HepG2 (cell line): ENCODE results near the gene RAB14. TPM values are rescaled to one million over a fixed set of nuclear protein-coding genes. Genes with fewer than 3 reads are reported as not detected.
A peak's percentile ranks its signal among the peaks of the same experiment; 100 is the strongest.

Experiments
- ATAC-seq: fragments of 200-7000 bp; cut with Tn5 transposase; 3 replicates; pipeline ENCODE4 v1.9.1; 2020; ENCODE audit warnings: mild to moderate bottlenecking, moderate library complexity
- BruUV-seq: library from RNA; stranded (reverse); fragments of 400-500 nt; replicated peaks from 2 replicates; lab custom pipeline; 2021; lab: Mats Ljungman, UMichigan
- CTCF ChIA-PET: fragments of 300-600 bp; formaldehyde crosslinking; extraction: SDS; loops from one replicate; lab custom pipeline; 2021; ENCODE audit warnings: low total read pairs, inconsistent platforms, low intra/inter-chr PET ratio; lab: Yijun Ruan, JAX
- POLR2A ChIA-PET: fragments of 350-600 bp; sonication (Branson Sonifier 250); formaldehyde crosslinking; loops from one replicate; lab custom pipeline; 2020; ENCODE audit warnings: antibody characterized with exemption, inconsistent platforms; lab: Yijun Ruan, JAX
- DNase-seq: peaks from one replicate; pipeline ENCODE4 v3.0.0-alpha.2; 2015; ENCODE audit warnings: low spot score
- FAIRE-seq: peaks from 3 replicates; lab custom pipeline; 2011; peaks lifted over from hg19 to GRCh38; lab: Jason Lieb, UNC
- H2AFZ ChIP-seq: one replicate; pipeline ENCODE4 v1.6.1; 2011; ENCODE audit warnings: low read length, inconsistent platforms
- H3K27ac ChIP-seq: fragments of 300-600 bp; 3 replicates; pipeline ENCODE4 v1.8.0; 2011; ENCODE audit warnings: mixed run types, mild to moderate bottlenecking, mixed read lengths, low read length, inconsistent platforms; ENCODE audit not compliant: insufficient read depth; ENCODE audit errors: extremely low read length
- H3K27me3 ChIP-seq, 2 experiments: fragments of 200-600 bp in 1 of 2; 2 replicates in 1 of 2; 3 replicates in 1 of 2; pipeline versions ENCODE4 v1.6.0 to v1.8.0; 2011; ENCODE audit warnings: low read length in 2 of 2, mild to moderate bottlenecking in 2 of 2, moderate library complexity in 2 of 2, inconsistent platforms in 1 of 2; ENCODE audit not compliant: insufficient read depth in 2 of 2, control insufficient read depth in 1 of 2
- H3K36me3 ChIP-seq, 2 experiments: fragments of 200-600 bp in 1 of 2; replicated peaks in 1 of 2; 2 replicates in 1 of 2; 3 replicates in 1 of 2; pipeline versions ENCODE4 v1.5.1 to v1.8.0; 2011; ENCODE audit warnings: low read length in 2 of 2, inconsistent platforms in 1 of 2; ENCODE audit not compliant: insufficient read depth in 2 of 2, control insufficient read depth in 1 of 2
- H3K4me1 ChIP-seq: 2 replicates; pipeline ENCODE4 v1.5.1; 2012; ENCODE audit warnings: low read length, inconsistent platforms; ENCODE audit not compliant: insufficient read depth
- H3K4me2 ChIP-seq: 2 replicates; pipeline ENCODE4 v1.6.0; 2011; ENCODE audit warnings: low read depth, low read length, inconsistent platforms
- H3K4me3 ChIP-seq, 3 experiments: fragments of 200-600 bp in 1 of 3; sonication (generic), shearing (Covaris generic) in 1 of 3; replicated peaks in 1 of 3; 2 replicates each; pipeline ENCODE4 v1.5.1; 2011 to 2016; ENCODE audit warnings: low read length in 3 of 3, inconsistent platforms in 2 of 3, low read depth in 2 of 3, mild to moderate bottlenecking in 2 of 3, control low read depth in 1 of 3, mixed read lengths in 1 of 3; ENCODE audit not compliant: insufficient read depth in 1 of 3
- H3K79me2 ChIP-seq: one replicate; pipeline ENCODE4 v1.6.1; 2011; ENCODE audit warnings: low read length, inconsistent platforms; ENCODE audit not compliant: insufficient read depth
- H3K9ac ChIP-seq: 2 replicates; pipeline ENCODE4 v1.6.0; 2011; ENCODE audit warnings: mild to moderate bottlenecking, low read depth, low read length, inconsistent platforms; ENCODE audit not compliant: insufficient read depth
- H3K9me3 ChIP-seq: 2 replicates; pipeline ENCODE4 v1.5.1; 2012; ENCODE audit warnings: mild to moderate bottlenecking, low read length
- H4K20me1 ChIP-seq: 2 replicates; pipeline ENCODE4 v1.6.0; 2011; ENCODE audit warnings: inconsistent platforms, mild to moderate bottlenecking, low read length, moderate library complexity; ENCODE audit not compliant: insufficient read depth
- ATF1 ChIP-seq: IDR thresholded peaks from 2 replicates; pipeline ENCODE4 v1.6.1; 2016; ENCODE audit warnings: mild to moderate bottlenecking, control low read depth
- ERF ChIP-seq: IDR thresholded peaks from 2 replicates; pipeline ENCODE4 v1.6.1; 2018; ENCODE audit warnings: missing biosample characterization, missing genetic modification reagents
- GZF1 ChIP-seq: sonication (generic); formaldehyde crosslinking; IDR thresholded peaks from 2 replicates; pipeline ENCODE4 v1.5.1; 2020; ENCODE audit warnings: mild to moderate bottlenecking, missing genetic modification reagents
- SALL2 ChIP-seq: sonication (generic); formaldehyde crosslinking; IDR thresholded peaks from 2 replicates; pipeline ENCODE4 v1.8.1; 2023; ENCODE audit warnings: mild to moderate bottlenecking, missing genetic modification reagents, inconsistent platforms
- STAG1 ChIP-seq: sonication (generic); formaldehyde crosslinking; IDR thresholded peaks from 2 replicates; pipeline ENCODE4 v1.4.0; 2020; ENCODE audit warnings: missing genetic modification reagents
- ZBTB33 ChIP-seq: sonication (generic); formaldehyde crosslinking; IDR thresholded peaks from 2 replicates; pipeline ENCODE4 v1.4.0; 2020; ENCODE audit warnings: missing genetic modification reagents
- ZNF232 ChIP-seq: sonication (generic); formaldehyde crosslinking; IDR thresholded peaks from 2 replicates; pipeline ENCODE4 v1.4.0; 2020; ENCODE audit warnings: missing genetic modification reagents, borderline replicate concordance
- ZNF660 ChIP-seq: sonication (generic); formaldehyde crosslinking; IDR thresholded peaks from 2 replicates; pipeline ENCODE4 v1.5.1; 2020; ENCODE audit warnings: mild to moderate bottlenecking, low read depth, missing genetic modification reagents, borderline replicate concordance
- ZNF83 ChIP-seq: sonication (generic); formaldehyde crosslinking; IDR thresholded peaks from 2 replicates; pipeline ENCODE4 v1.4.0; 2020; ENCODE audit warnings: missing genetic modification reagents, mild to moderate bottlenecking, borderline replicate concordance
- WGBS: methylation state at CpG from one replicate; pipeline ENCODE4 v1.1.6; 2017; ENCODE audit warnings: low lambda C conversion rate; 5-methylcytosine and 5-hydroxymethylcytosine counted together
- in situ Hi-C: cut with HindIII; loops from 2 replicates; pipeline ENCODE4 v1.10.0; 2017; ENCODE audit warnings: low pct_unique_long_range_greater_than_20kb; ENCODE audit not compliant: extremely low pct_ligation_motif_present
- intact Hi-C: fragments of 100-400 bp; cut with micrococcal nuclease; formaldehyde crosslinking; loops from one replicate; pipeline ENCODE4 v1.10.0; 2022; ENCODE audit not compliant: unreplicated experiment
- polyA plus RNA-seq, 8 experiments: library from polyadenylated mRNA; depleted of rRNA in 3 of 8; stranded (reverse) in 7 of 8; unstranded in 1 of 8; fragments of >200 nt; fragmentation: Illumina TruSeq in 4 of 8; extraction: Trizol in 4 of 8; gene quantifications; 2 replicates each; pipeline versions ENCODE4 v1.2.1 to v1.2.3, GENCODE V29; 2011 to 2016; ENCODE audit warnings: low read depth in 4 of 8, missing spikeins in 1 of 8, mixed read lengths in 1 of 8; ENCODE audit not compliant: insufficient read depth in 1 of 8
- total RNA-seq, 5 experiments: library from RNA; depleted of rRNA; stranded (reverse); fragments of >200 nt; fragmentation: Illumina TruSeq; extraction: Trizol; gene quantifications; 2 replicates each; pipeline ENCODE4 v1.2.3, GENCODE V29; 2016; ENCODE audit warnings: low read depth in 1 of 5
- TF ChIP-seq, protein P1 (sequence below): sonication (generic); formaldehyde crosslinking; IDR thresholded peaks from 2 replicates; pipeline ENCODE4 v1.5.0; 2020; ENCODE audit warnings: mild to moderate bottlenecking, missing genetic modification reagents, moderate library complexity
- TF ChIP-seq, protein P2 (sequence below), 2 experiments: sonication (generic) in 1 of 2; formaldehyde crosslinking in 1 of 2; IDR thresholded peaks; 2 replicates each; pipeline versions ENCODE4 v1.5.1 to v1.6.1; 2011 to 2020; ENCODE audit warnings: borderline replicate concordance in 1 of 2, low read depth in 1 of 2, low read length in 1 of 2, mild to moderate bottlenecking in 1 of 2, missing genetic modification reagents in 1 of 2, moderate library complexity in 1 of 2
- TF ChIP-seq, protein P3 (sequence below): sonication (generic); formaldehyde crosslinking; IDR thresholded peaks from 2 replicates; pipeline ENCODE4 v1.5.1; 2020; ENCODE audit warnings: missing genetic modification reagents, mild to moderate bottlenecking, borderline replicate concordance

RAB14 gene
- total and polyA plus RNA-seq, 2 of the 13 experiments (the other 11 are each of a cell fraction or from before 2014, with no cell fraction given), result 17.4 to 19.3 TPM

DNA sequence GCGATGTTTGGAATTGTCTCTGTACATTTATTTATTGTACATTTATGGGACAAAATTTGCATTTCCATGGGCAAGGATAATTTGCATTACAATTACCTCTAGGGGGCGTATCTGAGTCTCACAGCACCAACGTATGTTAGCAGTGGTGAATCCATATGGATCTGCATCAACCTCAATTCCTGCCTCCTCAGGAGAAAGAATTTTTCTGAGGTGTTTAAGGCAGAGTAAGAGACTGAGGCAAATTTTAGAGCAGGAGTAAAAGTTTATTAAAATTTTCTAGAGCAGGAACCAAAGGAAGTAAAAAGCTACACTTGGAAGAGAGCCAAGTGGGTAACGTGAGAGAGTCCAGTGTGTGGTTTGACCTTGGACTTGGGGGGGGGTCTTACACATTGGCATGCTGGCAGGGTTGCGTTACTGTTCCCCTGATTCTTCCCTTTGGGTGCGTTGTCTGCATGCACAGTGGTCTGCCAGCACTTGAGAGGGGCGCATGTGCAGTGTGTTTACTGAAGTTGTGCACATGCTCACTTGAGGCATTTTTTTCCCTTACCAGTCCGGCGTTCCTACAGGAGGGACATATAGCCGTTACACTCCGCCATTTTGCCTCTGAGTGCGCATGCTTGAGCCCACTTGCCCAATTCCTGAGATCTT is 21.0 kb upstream of the RAB14 start (continued):
- TF ChIP-seq, protein P1, sequence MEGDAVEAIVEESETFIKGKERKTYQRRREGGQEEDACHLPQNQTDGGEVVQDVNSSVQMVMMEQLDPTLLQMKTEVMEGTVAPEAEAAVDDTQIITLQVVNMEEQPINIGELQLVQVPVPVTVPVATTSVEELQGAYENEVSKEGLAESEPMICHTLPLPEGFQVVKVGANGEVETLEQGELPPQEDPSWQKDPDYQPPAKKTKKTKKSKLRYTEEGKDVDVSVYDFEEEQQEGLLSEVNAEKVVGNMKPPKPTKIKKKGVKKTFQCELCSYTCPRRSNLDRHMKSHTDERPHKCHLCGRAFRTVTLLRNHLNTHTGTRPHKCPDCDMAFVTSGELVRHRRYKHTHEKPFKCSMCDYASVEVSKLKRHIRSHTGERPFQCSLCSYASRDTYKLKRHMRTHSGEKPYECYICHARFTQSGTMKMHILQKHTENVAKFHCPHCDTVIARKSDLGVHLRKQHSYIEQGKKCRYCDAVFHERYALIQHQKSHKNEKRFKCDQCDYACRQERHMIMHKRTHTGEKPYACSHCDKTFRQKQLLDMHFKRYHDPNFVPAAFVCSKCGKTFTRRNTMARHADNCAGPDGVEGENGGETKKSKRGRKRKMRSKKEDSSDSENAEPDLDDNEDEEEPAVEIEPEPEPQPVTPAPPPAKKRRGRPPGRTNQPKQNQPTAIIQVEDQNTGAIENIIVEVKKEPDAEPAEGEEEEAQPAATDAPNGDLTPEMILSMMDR (CRISPR knock-in tag), result peak; percentile 66
- TF ChIP-seq ZNF660 (CRISPR knock-in tag) (no peak), SALL2 (CRISPR knock-in tag) (no peak), STAG1 (CRISPR knock-in tag) (peak; percentile 51), GZF1 (no peak)

DNA sequence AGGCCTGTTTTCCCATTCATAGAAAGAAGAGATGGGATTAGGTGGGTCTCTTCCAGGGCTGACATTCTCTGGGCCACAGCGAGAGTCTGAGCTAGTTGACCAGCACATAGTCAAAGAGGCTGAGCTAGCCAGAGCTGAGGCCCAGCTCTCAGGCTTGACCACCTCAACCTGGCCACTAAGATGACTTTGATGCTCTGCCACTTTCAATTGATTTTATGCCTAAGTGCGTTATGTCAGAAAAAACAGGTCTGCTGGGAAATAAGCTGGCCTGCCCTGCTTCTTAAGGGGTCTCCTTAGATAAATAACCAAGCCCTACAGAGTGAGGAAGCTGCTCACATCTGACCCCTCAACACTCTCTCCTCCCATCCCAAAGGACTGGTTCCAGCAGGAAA is 20.0 kb upstream of the RAB14 start:
- Histone ChIP-seq H3K79me2 (no peaks in the 10 kb centered on the region), H3K9me3 (no peaks in the 10 kb centered on the region), H3K9ac (no peak overlapping the region), H3K27ac (no peak overlapping the region), H3K4me3 (no peak overlapping the region), H3K36me3 (no peaks in the 10 kb centered on the region), H2AFZ (no peak overlapping the region), H3K4me2 (no peak overlapping the region), H4K20me1 (no peaks in the 10 kb centered on the region), H3K4me1 (peaks cover 11% of the 10 kb centered on the region), H3K27me3 (no peaks in the 10 kb centered on the region; a peak in 1 of 5 replicates)
- TF ChIP-seq, protein P2, sequence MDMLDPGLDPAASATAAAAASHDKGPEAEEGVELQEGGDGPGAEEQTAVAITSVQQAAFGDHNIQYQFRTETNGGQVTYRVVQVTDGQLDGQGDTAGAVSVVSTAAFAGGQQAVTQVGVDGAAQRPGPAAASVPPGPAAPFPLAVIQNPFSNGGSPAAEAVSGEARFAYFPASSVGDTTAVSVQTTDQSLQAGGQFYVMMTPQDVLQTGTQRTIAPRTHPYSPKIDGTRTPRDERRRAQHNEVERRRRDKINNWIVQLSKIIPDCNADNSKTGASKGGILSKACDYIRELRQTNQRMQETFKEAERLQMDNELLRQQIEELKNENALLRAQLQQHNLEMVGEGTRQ (IDR thresholded peaks at IDR 0.05; ENCODE audit: low read depth, low read length), result no peak
- TF ChIP-seq, protein P2 (CRISPR knock-in tag; IDR thresholded peaks at IDR 0.05; ENCODE audit: borderline replicate concordance), result no peak
- no peak for TF ChIP-seq ERF
- TF ChIP-seq ZBTB33 (CRISPR knock-in tag), result no peak
- no peak for TF ChIP-seq ZNF83 (CRISPR knock-in tag)
- no peak for TF ChIP-seq ZNF232
- TF ChIP-seq, protein P3, sequence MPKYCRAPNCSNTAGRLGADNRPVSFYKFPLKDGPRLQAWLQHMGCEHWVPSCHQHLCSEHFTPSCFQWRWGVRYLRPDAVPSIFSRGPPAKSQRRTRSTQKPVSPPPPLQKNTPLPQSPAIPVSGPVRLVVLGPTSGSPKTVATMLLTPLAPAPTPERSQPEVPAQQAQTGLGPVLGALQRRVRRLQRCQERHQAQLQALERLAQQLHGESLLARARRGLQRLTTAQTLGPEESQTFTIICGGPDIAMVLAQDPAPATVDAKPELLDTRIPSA (CRISPR knock-in tag), result no peak
- no peak for TF ChIP-seq ATF1 (CRISPR knock-in tag)
- ATAC-seq, result no peak
- no TSS peak for BruUV-seq
- in situ Hi-C loops (loop anchor here (5.0 kb wide), 1 partner anchor 176 kb away; no protein-coding TSS in a partner anchor), intact Hi-C loops (no loop called here)
- DNase-seq, result no peak
- ChIA-PET CTCF (interaction anchor here (1.4 to 1.8 kb wide), 2 partner anchors 9 to 178 kb away, joined by 5 to 6 read pairs; no protein-coding TSS in a partner anchor), POLR2A (no interaction called here)
- WGBS, result 56% methylated on average over 1 of the region's 2 CpGs
- FAIRE-seq, result no peak
